Mucosa of gallbladder (tissue), 1 donor: ENCODE results near the gene CUL7. TPM values are rescaled to one million over a fixed set of nuclear protein-coding genes. Genes with fewer than 3 reads are reported as not detected.
"Not testable (repeated sequence)": the region's sequence is repeated elsewhere in the genome, so short reads cannot be mapped to it uniquely, and the experiment has no call there.

Experiments
- DNase-seq: peaks from one replicate; pipeline ENCODE4 v3.0.0-alpha.2; 2020; ENCODE audit warnings: low spot score
- total RNA-seq: library from RNA; stranded (reverse); gene quantifications from one replicate; pipeline ENCODE4 v1.2.1, GENCODE V29; 2021
- donor health status: DM: no; HTN: no; CAD: no.

The CUL7 gene
- total RNA-seq, 1 donor from 2014 or later: 29.5 TPM

DNA sequence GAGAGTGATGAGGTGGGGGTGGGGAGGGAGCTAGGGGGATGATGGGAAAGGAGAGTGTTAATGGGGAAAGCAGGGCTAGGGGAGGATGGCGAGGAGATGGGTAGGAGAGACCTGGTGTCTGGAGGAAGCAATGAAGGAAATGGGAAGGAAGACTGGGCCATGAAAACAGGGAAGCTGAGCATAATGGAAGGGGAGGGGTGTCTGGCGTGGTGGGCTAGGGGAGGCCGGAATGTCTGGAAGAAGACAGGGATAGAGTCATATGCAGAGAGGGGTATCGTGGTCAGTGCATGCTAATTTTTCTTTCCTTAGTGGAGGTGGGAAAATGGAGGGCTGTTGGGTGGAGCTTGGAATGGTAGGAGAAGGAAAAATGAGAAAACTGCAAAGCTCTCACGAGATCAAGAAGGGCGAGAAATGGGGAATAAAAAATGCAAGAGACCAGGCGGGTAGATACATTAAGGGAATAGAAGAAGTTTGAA lies 39.2 kb downstream of the CUL7 start:
- DNase-seq: no peak

DNA sequence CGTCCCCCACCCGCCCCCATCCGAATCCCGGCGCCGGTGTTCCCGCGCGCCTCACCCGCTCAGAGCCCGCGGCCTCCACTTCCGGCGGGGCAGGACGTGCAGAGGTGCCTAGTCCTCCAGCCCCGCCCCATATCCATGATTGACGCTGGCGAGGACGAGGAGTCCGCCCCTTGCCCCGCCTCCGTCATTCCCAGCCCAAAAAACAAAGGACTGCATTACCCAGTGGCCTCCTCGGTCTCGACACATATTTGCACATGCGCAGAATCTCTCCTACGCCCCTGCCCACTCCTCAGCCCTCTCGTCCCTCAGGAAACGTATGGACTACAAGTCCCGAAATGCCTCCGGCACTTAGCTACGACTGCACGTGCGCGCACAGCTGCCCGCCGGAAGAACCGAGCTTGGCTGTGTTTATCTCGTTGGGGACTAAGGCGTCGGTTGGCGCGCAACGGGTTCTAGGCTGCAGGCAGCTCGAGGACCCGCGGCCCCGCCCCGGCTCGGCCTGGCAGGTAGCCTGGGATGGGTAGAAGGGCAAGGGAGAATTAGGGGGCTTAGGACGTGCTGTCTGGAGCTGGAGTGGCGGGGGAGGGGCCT lies 39.7 kb downstream of the CUL7 start, which contains the start of the genes KLHDC3 and MEA1:
Gene KLHDC3 (plus strand): TSS at position 407 of the 591 bp plus-strand sequence. CDS start 2,944 bp downstream, outside the sequence.
Gene MEA1 (minus strand): TSS at position 104 of the 591 bp plus-strand sequence. CDS start 133 bp downstream, outside the sequence.
- peak; percentile 99 for DNase-seq

DNA sequence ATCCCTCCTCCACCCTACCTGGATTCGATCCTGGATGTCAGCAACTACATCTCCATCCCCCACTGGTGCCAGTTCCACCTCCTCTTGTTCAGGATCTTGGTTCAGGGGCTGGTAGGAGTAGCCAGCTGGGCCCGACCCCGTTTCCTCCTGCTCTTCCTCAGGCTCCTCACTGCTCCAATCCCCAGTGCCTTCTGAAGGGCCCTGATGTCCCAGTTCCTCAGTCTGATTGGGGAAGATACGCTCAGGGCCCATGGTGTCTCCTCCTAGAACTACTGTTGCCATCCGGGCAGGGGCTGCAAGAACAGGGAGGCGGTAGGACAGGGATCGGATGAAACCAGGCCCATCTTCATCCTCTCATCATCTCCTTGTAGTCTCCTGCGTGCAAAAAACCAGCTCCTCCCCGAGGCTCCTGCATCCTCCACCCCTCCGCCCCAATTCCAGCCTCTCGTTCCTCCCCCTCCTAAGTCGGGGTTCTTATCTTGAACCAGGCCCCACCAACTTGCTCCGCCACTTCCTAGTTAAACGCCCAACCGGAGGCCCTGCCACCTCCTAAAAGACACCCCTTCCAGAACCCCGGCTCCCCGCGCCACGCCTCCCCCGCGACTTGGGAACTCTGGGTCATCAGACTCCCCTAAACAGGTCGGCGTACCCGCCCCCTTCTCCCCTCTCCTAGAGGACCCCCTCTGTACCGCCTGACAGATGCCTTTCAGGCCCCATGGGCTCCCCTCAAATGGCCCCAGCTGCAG lies 40.4 kb downstream of the CUL7 start:
- no peak for DNase-seq

DNA sequence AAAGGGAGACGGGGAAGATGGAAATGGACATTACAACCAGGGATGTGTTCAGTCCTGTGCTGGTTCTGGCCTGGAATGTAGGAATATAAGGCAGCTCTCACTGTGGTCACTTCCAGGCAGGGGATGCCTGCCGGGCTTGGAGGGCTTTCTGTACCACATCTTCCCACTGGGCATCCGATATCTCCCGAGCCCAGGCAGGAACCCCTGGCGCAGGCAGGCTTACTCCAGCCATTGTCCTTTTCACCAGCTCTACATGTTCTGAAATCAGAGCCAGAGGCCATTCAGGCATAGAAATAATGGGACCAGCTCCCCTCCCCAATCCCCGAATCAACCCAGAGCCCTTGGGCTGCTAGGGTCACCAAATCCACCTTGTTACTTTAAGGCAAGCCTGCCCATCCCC lies 41.3 kb downstream of the CUL7 start:
- DNase-seq: no peak

DNA sequence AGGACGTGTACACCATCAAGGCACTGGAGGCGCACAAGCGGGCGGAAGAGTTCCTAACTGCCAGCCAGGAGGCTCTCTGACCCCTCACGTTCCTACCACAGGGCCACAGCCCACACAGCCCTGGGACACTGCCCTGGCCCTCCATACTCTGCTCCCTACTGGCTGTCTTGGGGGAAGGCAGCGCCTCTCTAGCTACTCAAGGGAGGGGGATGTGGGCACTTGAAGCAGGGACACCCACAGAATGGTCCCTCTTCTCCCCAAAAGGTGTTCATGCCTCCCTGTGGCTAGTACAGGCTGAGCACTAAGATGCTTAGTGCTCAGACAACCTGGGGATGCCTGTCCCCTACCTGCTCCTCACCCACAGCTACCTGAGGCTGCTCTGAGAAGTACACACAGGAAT lies 42.4 kb downstream of the CUL7 start:
- DNase-seq: no peak

DNA sequence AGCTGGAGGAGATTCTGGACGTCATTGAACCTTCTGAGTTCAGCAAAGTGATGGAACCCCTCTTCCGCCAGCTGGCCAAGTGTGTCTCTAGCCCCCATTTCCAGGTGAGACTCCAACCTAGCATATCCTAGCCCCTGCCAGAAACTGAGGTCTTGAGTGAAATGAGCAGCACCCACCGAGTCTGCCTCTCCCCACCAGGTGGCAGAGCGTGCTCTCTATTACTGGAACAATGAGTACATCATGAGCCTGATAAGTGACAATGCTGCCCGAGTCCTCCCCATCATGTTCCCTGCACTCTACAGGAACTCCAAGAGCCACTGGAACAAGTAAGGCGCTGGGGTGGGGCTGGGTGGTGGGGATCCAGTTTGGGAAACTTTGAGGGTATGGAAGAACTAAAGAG lies 44.5 kb downstream of the CUL7 start:
- DNase-seq: peak; percentile 13

DNA sequence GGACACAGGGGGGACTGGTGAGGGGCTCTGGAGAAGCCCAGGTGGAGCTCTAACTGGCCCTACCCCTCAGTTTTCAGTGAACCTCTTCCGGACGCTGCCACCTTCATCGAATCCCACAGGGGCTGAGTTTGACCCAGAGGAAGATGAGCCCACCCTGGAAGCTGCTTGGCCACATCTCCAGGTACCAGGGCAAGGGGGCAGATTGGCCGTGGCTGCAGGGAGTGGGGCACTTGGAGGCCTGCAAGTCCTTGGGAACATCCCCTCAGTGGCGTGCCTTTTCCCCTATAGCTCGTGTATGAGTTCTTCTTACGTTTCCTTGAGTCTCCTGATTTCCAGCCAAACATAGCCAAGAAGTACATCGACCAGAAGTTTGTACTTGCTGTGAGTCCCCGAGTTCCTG lies 46.5 kb downstream of the CUL7 start:
- no peak for DNase-seq

DNA sequence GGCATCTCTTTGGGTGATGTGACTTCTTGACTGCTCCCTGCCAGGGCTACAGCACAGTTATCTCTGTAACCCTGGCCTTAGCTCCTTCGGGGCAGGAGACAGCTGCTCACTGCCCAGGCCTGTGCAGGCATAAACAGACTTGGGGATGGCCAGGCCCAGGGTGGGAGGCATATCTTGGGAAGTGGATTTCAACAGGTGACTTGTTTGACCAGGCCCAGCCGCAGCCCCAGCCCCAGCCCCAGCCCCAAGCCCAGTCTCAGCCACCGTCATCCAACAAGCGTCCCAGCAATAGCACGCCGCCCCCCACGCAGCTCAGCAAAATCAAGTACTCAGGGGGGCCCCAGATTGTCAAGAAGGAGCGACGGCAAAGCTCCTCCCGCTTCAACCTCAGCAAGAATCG lies 47.4 kb downstream of the CUL7 start:
- no peak for DNase-seq

DNA sequence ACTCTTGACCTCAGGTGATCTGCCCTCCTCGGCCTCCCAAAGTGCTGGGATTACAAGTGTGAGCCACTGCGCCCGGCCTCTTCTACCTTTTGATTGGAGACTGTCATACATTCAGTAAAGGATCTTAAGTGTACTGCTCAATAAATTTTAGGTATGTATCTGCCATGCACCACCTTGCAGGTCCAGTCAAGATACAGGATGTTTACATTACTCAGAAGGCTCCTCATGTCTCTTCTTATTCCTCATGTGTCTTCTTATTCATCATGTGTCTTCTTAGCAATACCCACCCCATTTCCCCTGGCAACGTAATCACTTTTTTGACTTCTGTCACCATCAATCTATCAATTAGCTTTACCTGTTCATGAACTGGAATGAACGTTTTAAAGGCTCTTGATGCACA lies 47.8 kb downstream of the CUL7 start:
- DNase-seq: no peak

DNA sequence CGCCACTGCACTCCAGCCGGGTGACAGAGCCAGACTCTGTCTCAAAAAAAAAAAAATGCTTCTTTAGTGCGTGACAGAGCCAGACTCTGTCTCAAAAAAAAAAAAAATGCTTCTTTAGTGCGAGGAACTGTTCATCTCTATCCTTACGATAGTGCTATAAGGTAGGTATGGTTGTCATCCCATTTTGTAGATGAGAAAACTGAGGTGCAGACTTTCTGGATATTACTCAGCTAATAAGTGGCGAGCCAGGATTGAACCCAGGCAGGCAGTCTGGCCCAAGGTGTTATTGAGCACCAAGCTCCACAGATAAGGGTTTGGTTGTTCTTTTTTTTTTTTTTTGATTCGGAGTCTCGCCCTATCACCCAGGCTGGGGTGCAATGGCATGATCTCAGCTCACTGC lies 51.8 kb downstream of the CUL7 start:
- no peak for DNase-seq

DNA sequence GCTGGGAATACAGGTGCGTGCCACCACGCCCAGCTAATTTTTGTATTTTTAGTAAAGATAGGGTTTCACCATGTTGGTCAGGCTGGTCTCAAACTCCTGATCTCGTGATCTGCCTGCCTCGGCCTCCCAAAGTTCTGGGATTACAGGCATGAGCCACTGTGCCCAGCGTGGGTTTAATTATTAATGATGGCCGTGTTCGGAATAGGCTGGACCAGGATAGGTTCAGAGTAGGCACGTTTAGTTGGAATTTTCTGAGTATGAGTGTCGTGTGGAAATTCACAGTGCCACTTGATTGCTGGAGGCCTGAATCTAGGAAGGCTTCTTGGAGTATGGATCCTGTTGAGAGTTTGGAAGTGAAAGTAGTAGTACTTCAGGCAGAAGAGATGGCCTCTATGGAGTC lies 55.4 kb downstream of the CUL7 start:
- not testable (repeated sequence) for DNase-seq

DNA sequence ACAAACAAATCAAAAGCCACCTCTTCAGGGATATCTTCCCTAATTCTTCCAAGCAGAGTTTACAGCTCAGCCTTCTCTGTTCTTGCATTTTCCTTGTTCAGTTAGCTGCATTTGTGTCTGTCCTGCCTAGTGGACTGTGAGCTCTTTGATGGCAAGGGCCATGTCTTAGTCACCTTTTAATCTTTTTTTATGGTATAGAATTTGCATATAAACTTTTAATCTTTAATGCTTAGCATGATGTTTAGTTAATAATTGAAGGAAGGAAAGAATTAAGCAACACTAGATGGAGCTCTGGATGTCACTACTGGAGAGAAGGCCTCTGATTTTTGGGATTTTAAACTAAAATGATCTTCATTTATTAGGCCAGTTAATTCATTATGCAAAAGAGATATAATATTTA lies 57.1 kb downstream of the CUL7 start:
- no peak for DNase-seq

DNA sequence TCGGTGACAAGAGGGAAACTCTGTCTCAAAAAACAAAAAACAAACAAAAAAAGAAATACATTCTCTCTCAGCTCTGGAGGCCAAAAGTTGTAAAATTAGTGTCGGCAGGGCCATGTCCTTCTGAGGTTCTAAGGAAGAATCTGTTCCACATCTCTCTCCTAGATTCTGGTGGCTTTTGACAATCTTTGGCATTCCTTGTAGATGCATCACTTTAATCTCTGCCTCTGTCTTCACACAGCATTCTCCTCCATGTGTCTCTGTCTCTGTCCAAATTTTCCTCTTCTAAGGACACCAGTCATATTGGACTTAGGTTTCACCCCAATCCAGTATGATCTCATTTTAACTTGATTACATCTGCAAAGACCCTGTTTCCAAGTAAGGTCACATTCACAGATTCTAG lies 60.2 kb downstream of the CUL7 start:
- no peak for DNase-seq

DNA sequence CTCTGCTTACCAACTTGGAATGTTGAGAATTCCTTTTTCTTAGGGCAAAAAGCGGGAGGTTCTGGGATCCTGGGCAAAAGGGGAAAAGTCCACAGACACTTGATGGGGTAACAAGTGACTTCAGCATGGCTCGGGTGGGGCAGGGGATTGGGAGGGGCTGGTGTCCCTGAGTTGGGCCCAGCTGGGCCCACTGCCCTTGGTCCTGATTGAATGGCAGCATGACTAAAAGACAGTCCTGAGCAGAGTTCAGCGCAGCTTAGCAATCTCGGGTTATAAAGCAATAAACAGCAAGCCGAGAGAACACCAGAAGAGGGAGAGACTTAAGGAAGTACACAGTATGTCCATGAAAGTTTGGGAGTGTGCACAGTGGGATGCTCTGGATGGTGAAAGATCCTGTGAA lies 63.7 kb downstream of the CUL7 start:
- no peak for DNase-seq

DNA sequence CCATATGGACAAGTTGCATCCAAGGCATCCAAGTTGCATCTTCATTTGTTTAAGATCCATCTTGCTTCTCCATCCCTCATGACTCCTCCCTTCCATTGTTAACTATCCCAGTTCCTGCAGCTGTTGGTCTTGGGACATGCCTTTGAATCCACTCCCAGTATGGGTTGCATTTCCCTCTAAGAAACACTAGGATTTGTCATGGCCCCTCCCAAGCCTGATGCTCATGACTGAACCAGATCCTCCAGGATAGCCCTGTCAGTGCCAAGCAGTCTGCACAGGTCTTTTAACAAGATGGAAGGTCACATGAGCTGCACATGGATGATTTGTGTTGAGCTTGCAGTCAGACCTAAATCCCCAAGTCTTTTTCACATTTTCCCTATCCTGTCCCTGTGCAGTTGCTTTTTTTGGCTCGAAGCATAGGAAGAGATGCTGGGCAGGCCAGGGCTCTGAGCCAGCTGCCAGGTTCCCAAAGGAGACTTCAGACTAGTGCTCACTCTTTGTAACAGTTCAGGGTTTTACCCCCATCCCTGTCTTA lies 65.1 kb downstream of the CUL7 start:
- no peak for DNase-seq

Other genes with a start within 250 kb of the CUL7 start
- 61.1 TPM for gene RPL7L1, start 174.2 kb downstream of the CUL7 start, total RNA-seq
- gene PTCRA, start 137.8 kb downstream of the CUL7 start, total RNA-seq: 0.37 TPM
- 88.9 TPM for gene CNPY3, start 124.4 kb downstream of the CUL7 start, total RNA-seq
- gene GNMT, start 93.1 kb downstream of the CUL7 start, total RNA-seq: 0.52 TPM
- 53.0 TPM for gene PEX6, start 74.7 kb downstream of the CUL7 start, total RNA-seq
- gene PPP2R5D, start 69.3 kb downstream of the CUL7 start, total RNA-seq: 34.9 TPM
- gene MEA1, start 39.9 kb downstream of the CUL7 start, total RNA-seq: 66.3 TPM
- 93.8 TPM for gene KLHDC3, start 39.6 kb downstream of the CUL7 start, total RNA-seq
- gene RRP36, start 32.2 kb downstream of the CUL7 start, total RNA-seq: 40.6 TPM
- 49.1 TPM for gene MRPL2, start 5.6 kb upstream of the CUL7 start, total RNA-seq
- 71.6 TPM for gene KLC4, start 5.8 kb upstream of the CUL7 start, total RNA-seq
- gene PTK7, start 22.5 kb upstream of the CUL7 start, total RNA-seq: 30.0 TPM
- gene SRF, start 117.4 kb upstream of the CUL7 start, total RNA-seq: 50.5 TPM
- 50.0 TPM for gene CUL9, start 128.3 kb upstream of the CUL7 start, total RNA-seq
- gene DNPH1, start 175.6 kb upstream of the CUL7 start, total RNA-seq: 58.2 TPM
- gene TTBK1, start 189.6 kb upstream of the CUL7 start, total RNA-seq: 1.6 TPM
- 0.37 TPM for gene SLC22A7, start 244.4 kb upstream of the CUL7 start, total RNA-seq